ENCODE data around the gene EEF1A2.

EEF1A2 gene

GRCh38 chr20:63532449-63532971, 33.6 kb upstream of the EEF1A2 start:
- no peaks in the 10 kb centered on the region for H3K36me3 ChIP-seq (ENCODE audit: insufficient read depth)
- peaks cover 3% of the 10 kb centered on the region for H3K4me1 ChIP-seq (ENCODE audit: low read depth, poor library complexity, severe bottlenecking)
- no peak overlapping the region for H3K9ac ChIP-seq
- peaks cover 72% of the 10 kb centered on the region for H3K27me3 ChIP-seq (ENCODE audit: insufficient read depth, low read depth)
- no peak overlapping the region for H3K4me2 ChIP-seq
- no peak overlapping the region for H3K27ac ChIP-seq
- no peaks in the 10 kb centered on the region for H3K79me2 ChIP-seq (ENCODE audit: insufficient read depth, low read depth)
- TF ChIP-seq, protein P1, sequence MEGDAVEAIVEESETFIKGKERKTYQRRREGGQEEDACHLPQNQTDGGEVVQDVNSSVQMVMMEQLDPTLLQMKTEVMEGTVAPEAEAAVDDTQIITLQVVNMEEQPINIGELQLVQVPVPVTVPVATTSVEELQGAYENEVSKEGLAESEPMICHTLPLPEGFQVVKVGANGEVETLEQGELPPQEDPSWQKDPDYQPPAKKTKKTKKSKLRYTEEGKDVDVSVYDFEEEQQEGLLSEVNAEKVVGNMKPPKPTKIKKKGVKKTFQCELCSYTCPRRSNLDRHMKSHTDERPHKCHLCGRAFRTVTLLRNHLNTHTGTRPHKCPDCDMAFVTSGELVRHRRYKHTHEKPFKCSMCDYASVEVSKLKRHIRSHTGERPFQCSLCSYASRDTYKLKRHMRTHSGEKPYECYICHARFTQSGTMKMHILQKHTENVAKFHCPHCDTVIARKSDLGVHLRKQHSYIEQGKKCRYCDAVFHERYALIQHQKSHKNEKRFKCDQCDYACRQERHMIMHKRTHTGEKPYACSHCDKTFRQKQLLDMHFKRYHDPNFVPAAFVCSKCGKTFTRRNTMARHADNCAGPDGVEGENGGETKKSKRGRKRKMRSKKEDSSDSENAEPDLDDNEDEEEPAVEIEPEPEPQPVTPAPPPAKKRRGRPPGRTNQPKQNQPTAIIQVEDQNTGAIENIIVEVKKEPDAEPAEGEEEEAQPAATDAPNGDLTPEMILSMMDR (conservative IDR thresholded peaks at IDR 0.05; ENCODE audit: low read depth, low read length): no peak
- no peak overlapping the region for H3K4me3 ChIP-seq (IDR thresholded peaks at IDR 0.05; ENCODE audit: insufficient read depth, low read depth, low read length)
- no peaks in the 10 kb centered on the region for H4K20me1 ChIP-seq (ENCODE audit: insufficient read depth)
- no peak overlapping the region for H2AFZ ChIP-seq (ENCODE audit: low read depth)

DNA sequence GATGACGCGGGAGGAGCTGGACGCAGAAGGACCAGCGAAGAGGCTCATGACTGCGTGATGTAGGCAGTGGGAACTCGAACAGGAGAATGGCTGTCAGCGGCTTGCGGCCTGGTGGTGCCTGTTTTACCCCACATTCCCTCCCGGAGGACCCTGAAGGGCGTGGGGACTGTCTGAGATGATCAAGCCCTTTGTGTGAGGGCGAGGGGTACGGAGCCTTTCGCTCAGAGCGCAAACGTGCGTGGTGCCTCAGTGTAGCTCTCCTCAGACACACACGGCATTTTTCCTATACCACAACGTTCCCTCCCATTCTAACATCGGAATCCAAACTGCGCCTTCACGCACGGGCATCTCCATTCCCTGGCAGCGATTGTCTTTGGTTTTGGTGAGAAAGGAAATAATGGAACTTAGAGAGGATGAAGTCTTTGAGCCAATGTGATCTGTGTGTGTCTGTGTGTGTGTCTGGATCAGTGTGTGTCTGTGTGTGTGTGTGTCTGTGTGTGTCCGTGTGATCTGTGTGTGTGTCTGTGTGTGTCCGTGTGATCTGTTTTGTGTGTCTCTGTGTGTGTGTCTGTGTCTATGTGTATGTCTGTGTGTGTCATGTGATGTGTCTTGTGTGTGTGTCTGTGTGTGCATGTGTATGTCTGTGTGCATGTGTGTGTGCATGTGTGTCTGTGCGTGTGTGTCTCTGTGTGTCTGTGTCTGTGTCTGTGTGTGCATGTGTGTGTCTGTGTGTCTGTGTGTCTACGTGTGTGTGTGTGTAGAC, 33.0 kb upstream of the EEF1A2 start:
- Histone ChIP-seq H3K4me3 (IDR thresholded peaks at IDR 0.05; ENCODE audit: insufficient read depth, low read depth, low read length) (no peak overlapping the region), H3K79me2 (ENCODE audit: insufficient read depth, low read depth) (no peaks in the 10 kb centered on the region), H4K20me1 (ENCODE audit: insufficient read depth) (no peaks in the 10 kb centered on the region), H2AFZ (ENCODE audit: low read depth) (no peak overlapping the region), H3K36me3 (ENCODE audit: insufficient read depth) (no peaks in the 10 kb centered on the region), H3K27me3 (ENCODE audit: insufficient read depth, low read depth) (peaks cover 78% of the 10 kb centered on the region), H3K4me1 (ENCODE audit: low read depth, poor library complexity, severe bottlenecking) (no peaks in the 10 kb centered on the region), H3K9ac (no peak overlapping the region), H3K27ac (no peak overlapping the region), H3K4me2 (no peak overlapping the region)
- TF ChIP-seq, protein P1 (conservative IDR thresholded peaks at IDR 0.05; ENCODE audit: low read depth, low read length): no peak

DNA sequence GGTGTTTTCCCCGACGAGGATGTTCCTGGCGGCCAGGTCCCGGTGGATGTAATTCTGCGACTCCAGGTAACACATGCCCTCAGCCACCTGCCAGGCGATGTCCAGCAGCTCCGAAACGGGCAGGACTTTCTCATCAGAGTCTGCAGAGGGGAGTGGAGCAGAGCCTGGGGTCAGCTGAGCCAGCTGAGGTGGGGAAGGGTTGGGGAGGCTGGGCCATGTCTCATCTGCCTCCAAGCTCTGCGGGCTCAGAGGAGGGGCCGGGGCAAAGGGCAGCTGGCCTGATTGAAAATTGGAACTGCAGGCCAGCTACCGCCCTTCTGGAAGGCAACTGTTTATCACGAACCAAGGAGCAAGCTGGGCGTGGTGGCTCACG, 31.9 kb upstream of the EEF1A2 start:
- TF ChIP-seq, protein P1 (conservative IDR thresholded peaks at IDR 0.05; ENCODE audit: low read depth, low read length): no peak

GRCh38 chr20:63529861-63530787, 31.2 kb upstream of the EEF1A2 start:
- Histone ChIP-seq H3K4me3 (IDR thresholded peaks at IDR 0.05; ENCODE audit: insufficient read depth, low read depth, low read length) (no peak overlapping the region), H3K9ac (no peak overlapping the region), H2AFZ (ENCODE audit: low read depth) (no peak overlapping the region), H3K79me2 (ENCODE audit: insufficient read depth, low read depth) (no peaks in the 10 kb centered on the region), H3K36me3 (ENCODE audit: insufficient read depth) (no peaks in the 10 kb centered on the region), H3K4me1 (ENCODE audit: low read depth, poor library complexity, severe bottlenecking) (no peaks in the 10 kb centered on the region), H3K27me3 (ENCODE audit: insufficient read depth, low read depth) (peaks cover 93% of the 10 kb centered on the region), H3K4me2 (no peak overlapping the region), H4K20me1 (ENCODE audit: insufficient read depth) (no peaks in the 10 kb centered on the region), H3K27ac (no peak overlapping the region)
- TF ChIP-seq, protein P1 (conservative IDR thresholded peaks at IDR 0.05; ENCODE audit: low read depth, low read length): no peak

More for the DNA sequence above, 31.9 kb upstream of the EEF1A2 start:
- H2AFZ ChIP-seq (ENCODE audit: low read depth): no peak overlapping the region
- H3K4me1 ChIP-seq (ENCODE audit: low read depth, poor library complexity, severe bottlenecking): no peaks in the 10 kb centered on the region
- no peak overlapping the region for H3K9ac ChIP-seq
- H3K27ac ChIP-seq: no peak overlapping the region
- H3K4me3 ChIP-seq (IDR thresholded peaks at IDR 0.05; ENCODE audit: insufficient read depth, low read depth, low read length): no peak overlapping the region
- H3K27me3 ChIP-seq (ENCODE audit: insufficient read depth, low read depth): peaks cover 89% of the 10 kb centered on the region
- H3K4me2 ChIP-seq: no peak overlapping the region
- no peaks in the 10 kb centered on the region for H4K20me1 ChIP-seq (ENCODE audit: insufficient read depth)
- no peaks in the 10 kb centered on the region for H3K79me2 ChIP-seq (ENCODE audit: insufficient read depth, low read depth)
- H3K36me3 ChIP-seq (ENCODE audit: insufficient read depth): no peaks in the 10 kb centered on the region

Data from KMS-11 (cell line).